Neural cell (in vitro differentiated cells): Measurements from ENCODE around the gene VWA1. TPM values are rescaled to one million over a fixed set of nuclear protein-coding genes. Genes with fewer than 3 reads are reported as not detected.

ENCODE experiments used
- H2AFZ ChIP-seq: fragments of 200-600, 300-800 bp; sonication (generic), shearing (Covaris generic); 2 replicates; pipeline ENCODE4 v1.6.0; 2014; ENCODE audit warnings: low read depth, mild to moderate bottlenecking, antibody characterized with exemption, low read length, moderate library complexity
- H3F3A ChIP-seq: fragments of 200-600 bp; shearing (Covaris generic); 2 replicates; pipeline ENCODE4 v1.6.1; 2016; ENCODE audit warnings: mild to moderate bottlenecking, moderate library complexity, mixed read lengths, antibody characterized with exemption, low read length; ENCODE audit not compliant: insufficient read depth, poor library complexity, severe bottlenecking
- H3K27ac ChIP-seq: fragments of 200-600, 300-800 bp; sonication (generic), shearing (Covaris generic); 2 replicates; pipeline ENCODE4 v1.5.1; 2014; ENCODE audit warnings: mild to moderate bottlenecking, low read length, moderate library complexity
- H3K27me3 ChIP-seq: fragments of 300-800, 200-600 bp; sonication (generic), shearing (Covaris generic); 2 replicates; pipeline ENCODE4 v1.6.0; 2014; ENCODE audit warnings: mild to moderate bottlenecking, low read depth, low read length, moderate library complexity; ENCODE audit not compliant: insufficient read depth
- H3K36me3 ChIP-seq: fragments of 300-800, 200-600 bp; sonication (generic), shearing (Covaris generic); 2 replicates; pipeline ENCODE4 v1.5.1; 2014; ENCODE audit warnings: mild to moderate bottlenecking, antibody characterized with exemption, low read length, moderate library complexity; ENCODE audit not compliant: insufficient read depth
- H3K4me2 ChIP-seq: fragments of 300-800, 200-600 bp; sonication (generic), shearing (Covaris generic); 2 replicates; pipeline ENCODE4 v1.6.0; 2014; ENCODE audit warnings: mild to moderate bottlenecking, low read length
- H3K4me3 ChIP-seq: fragments of 300-800, 200-600 bp; sonication (generic), shearing (Covaris generic); 2 replicates; pipeline ENCODE4 v1.5.1; 2014; ENCODE audit warnings: mild to moderate bottlenecking, low read length, moderate library complexity
- H3K79me2 ChIP-seq: fragments of 200-600 bp; shearing (Covaris generic); replicated peaks from 2 replicates; pipeline ENCODE4 v1.6.0; 2014; ENCODE audit warnings: mild to moderate bottlenecking, low read length, moderate library complexity; ENCODE audit not compliant: insufficient read depth
- H3K9ac ChIP-seq: fragments of 300-800, 200-600 bp; sonication (generic), shearing (Covaris generic); 2 replicates; pipeline ENCODE4 v1.6.1; 2016; ENCODE audit warnings: mild to moderate bottlenecking, low read length, mixed read lengths
- H3K9me2 ChIP-seq: fragments of 200-600 bp; shearing (Covaris generic); 2 replicates; pipeline ENCODE4 v1.6.1; 2016; ENCODE audit warnings: mild to moderate bottlenecking, low read length, mixed read lengths; ENCODE audit not compliant: insufficient read depth
- H3K9me3 ChIP-seq: fragments of 200-600, 300-800 bp; sonication (generic), shearing (Covaris generic); 2 replicates; pipeline ENCODE4 v1.6.1; 2016; ENCODE audit warnings: mild to moderate bottlenecking, mixed run types, low read length, moderate library complexity, mixed read lengths
- H4K20me1 ChIP-seq: fragments of 200-600 bp; shearing (Covaris generic); 2 replicates; pipeline ENCODE4 v1.6.1; 2016; ENCODE audit warnings: mild to moderate bottlenecking, mixed run types; ENCODE audit not compliant: insufficient read depth
- EP300 ChIP-seq: fragments of 450-650 bp; conservative IDR thresholded peaks from 2 replicates; pipeline ENCODE4 v1.6.1; 2014; ENCODE audit warnings: antibody characterized with exemption, mild to moderate bottlenecking, moderate library complexity; ENCODE audit not compliant: poor library complexity, severe bottlenecking
- EZH2 ChIP-seq: fragments of 200-600, 300-800 bp; shearing (Covaris generic), sonication (generic); IDR thresholded peaks from 2 replicates; pipeline ENCODE4 v1.6.1; 2014; ENCODE audit warnings: antibody characterized with exemption, low read length, borderline replicate concordance, mild to moderate bottlenecking; ENCODE audit not compliant: insufficient read depth, poor library complexity, severe bottlenecking
- MXI1 ChIP-seq: fragments of 450-650 bp; conservative IDR thresholded peaks from 2 replicates; pipeline ENCODE4 v1.6.1; 2014; ENCODE audit warnings: antibody characterized with exemption, mild to moderate bottlenecking; ENCODE audit not compliant: poor library complexity, severe bottlenecking
- POLR2AphosphoS5 ChIP-seq: IDR thresholded peaks from 2 replicates; pipeline ENCODE4 v1.6.1; 2012
- RAD21 ChIP-seq: fragments of 450-650 bp; conservative IDR thresholded peaks from 2 replicates; pipeline ENCODE4 v1.6.1; 2014; ENCODE audit warnings: antibody characterized with exemption, mild to moderate bottlenecking, moderate library complexity
- REST ChIP-seq: IDR thresholded peaks from 2 replicates; pipeline ENCODE4 v1.6.1; 2012; ENCODE audit warnings: borderline replicate concordance
- SMC3 ChIP-seq: fragments of 450-650 bp; conservative IDR thresholded peaks from 2 replicates; pipeline ENCODE4 v1.6.1; 2014; ENCODE audit warnings: antibody characterized with exemption, mild to moderate bottlenecking, moderate library complexity; ENCODE audit not compliant: poor library complexity
- TAF1 ChIP-seq: IDR thresholded peaks from 2 replicates; pipeline ENCODE4 v1.6.1; 2012; ENCODE audit warnings: low read depth
- polyA plus RNA-seq: library from polyadenylated mRNA; depleted of rRNA; stranded (reverse); fragments of >200 nt; gene quantifications from 2 replicates; pipeline ENCODE4 v1.2.3, GENCODE V29; 2014
- TF ChIP-seq, protein P1 (sequence below): fragments of 450-650 bp; IDR thresholded peaks from 2 replicates; pipeline ENCODE4 v1.5.1; 2014; ENCODE audit warnings: antibody characterized with exemption, mild to moderate bottlenecking, moderate library complexity; ENCODE audit not compliant: poor library complexity, severe bottlenecking

VWA1 gene
- polyA plus RNA-seq, 1 donor from 2014 or later = 0.88 TPM

- H3K9me2 ChIP-seq = no peaks in the 10 kb centered on the region
- H3K79me2 ChIP-seq = no peaks in the 10 kb centered on the region
- H3K4me2 ChIP-seq = no peak overlapping the region
- no peaks in the 10 kb centered on the region for H3K36me3 ChIP-seq
- no peak overlapping the region for H3K27ac ChIP-seq
- H3K27me3 ChIP-seq = no peaks in the 10 kb centered on the region
- no peak overlapping the region for H2AFZ ChIP-seq
- no peaks in the 10 kb centered on the region for H4K20me1 ChIP-seq
- TF ChIP-seq TAF1 = no peak
- TF ChIP-seq RAD21 = no peak
- TF ChIP-seq SMC3 = no peak
- TF ChIP-seq EZH2 = no peak
- TF ChIP-seq, protein P1, sequence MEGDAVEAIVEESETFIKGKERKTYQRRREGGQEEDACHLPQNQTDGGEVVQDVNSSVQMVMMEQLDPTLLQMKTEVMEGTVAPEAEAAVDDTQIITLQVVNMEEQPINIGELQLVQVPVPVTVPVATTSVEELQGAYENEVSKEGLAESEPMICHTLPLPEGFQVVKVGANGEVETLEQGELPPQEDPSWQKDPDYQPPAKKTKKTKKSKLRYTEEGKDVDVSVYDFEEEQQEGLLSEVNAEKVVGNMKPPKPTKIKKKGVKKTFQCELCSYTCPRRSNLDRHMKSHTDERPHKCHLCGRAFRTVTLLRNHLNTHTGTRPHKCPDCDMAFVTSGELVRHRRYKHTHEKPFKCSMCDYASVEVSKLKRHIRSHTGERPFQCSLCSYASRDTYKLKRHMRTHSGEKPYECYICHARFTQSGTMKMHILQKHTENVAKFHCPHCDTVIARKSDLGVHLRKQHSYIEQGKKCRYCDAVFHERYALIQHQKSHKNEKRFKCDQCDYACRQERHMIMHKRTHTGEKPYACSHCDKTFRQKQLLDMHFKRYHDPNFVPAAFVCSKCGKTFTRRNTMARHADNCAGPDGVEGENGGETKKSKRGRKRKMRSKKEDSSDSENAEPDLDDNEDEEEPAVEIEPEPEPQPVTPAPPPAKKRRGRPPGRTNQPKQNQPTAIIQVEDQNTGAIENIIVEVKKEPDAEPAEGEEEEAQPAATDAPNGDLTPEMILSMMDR = no peak
- no peak for TF ChIP-seq MXI1
- no peak for TF ChIP-seq REST
- no peaks in the 10 kb centered on the region for H3F3A ChIP-seq
- H3K9me3 ChIP-seq = no peaks in the 10 kb centered on the region
- H3K9ac ChIP-seq = no peak overlapping the region
- no peak overlapping the region for H3K4me3 ChIP-seq
Measured at GRCh38 chr1:1418464-1419362, 16.8 kb upstream of the VWA1 start.

- no peaks in the 10 kb centered on the region for H3K27me3 ChIP-seq
- H2AFZ ChIP-seq = no peak overlapping the region
- no peak overlapping the region for H3K4me3 ChIP-seq
- no peak overlapping the region for H3K9ac ChIP-seq
- no peaks in the 10 kb centered on the region for H3K9me3 ChIP-seq
- no peaks in the 10 kb centered on the region for H3K36me3 ChIP-seq
- TF ChIP-seq RAD21 = no peak
- no peak for TF ChIP-seq TAF1
- TF ChIP-seq, protein P1 = no peak
- no peak for TF ChIP-seq POLR2AphosphoS5
- TF ChIP-seq EP300 = no peak
- no peaks in the 10 kb centered on the region for H4K20me1 ChIP-seq
- H3F3A ChIP-seq = no peaks in the 10 kb centered on the region
- H3K27ac ChIP-seq = no peak overlapping the region
- H3K79me2 ChIP-seq = no peaks in the 10 kb centered on the region
- H3K9me2 ChIP-seq = no peaks in the 10 kb centered on the region
- no peak overlapping the region for H3K4me2 ChIP-seq
Measured at GRCh38 chr1:1419363-1419812, 16.1 kb upstream of the VWA1 start.
